Measurements from ENCODE around the gene WDR27. TPM values are rescaled to one million over a fixed set of nuclear protein-coding genes. Genes with fewer than 3 reads are reported as not detected.

WDR27 gene
- total RNA-seq, 1 donor from 2014 or later = 59.0 TPM

DNA sequence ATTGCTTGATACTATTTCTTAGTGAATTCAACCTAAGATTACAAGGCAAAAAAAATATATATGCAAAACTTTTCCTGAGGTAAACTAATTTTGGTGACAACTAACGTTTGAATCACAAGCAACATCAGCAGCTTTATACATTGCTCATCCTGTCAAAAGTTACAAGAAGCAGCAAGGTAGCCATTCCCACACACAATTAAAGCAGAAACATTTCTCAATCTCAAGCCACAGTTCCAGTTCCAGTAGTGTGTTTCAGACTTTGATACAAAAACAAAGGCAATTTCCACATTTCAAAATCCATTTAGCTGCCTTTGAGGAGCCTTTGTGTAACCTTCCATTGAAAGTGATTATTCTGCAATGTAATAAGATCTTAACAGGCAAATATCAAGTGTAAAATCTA is 191.0 kb downstream of the WDR27 start:
- Mint-ChIP-seq H3K27me3 (ENCODE audit: unreplicated experiment) (no peaks in the 10 kb centered on the region), H3K36me3 (ENCODE audit: low read depth, unreplicated experiment) (no peaks in the 10 kb centered on the region), H3K9me3 (ENCODE audit: unreplicated experiment) (no peaks in the 10 kb centered on the region), H3K4me1 (ENCODE audit: unreplicated experiment) (no peaks in the 10 kb centered on the region), H3K4me3 (ENCODE audit: unreplicated experiment) (no peak overlapping the region), H3K27ac (ENCODE audit: unreplicated experiment) (no peak overlapping the region)
- TF ChIP-seq, protein P1, sequence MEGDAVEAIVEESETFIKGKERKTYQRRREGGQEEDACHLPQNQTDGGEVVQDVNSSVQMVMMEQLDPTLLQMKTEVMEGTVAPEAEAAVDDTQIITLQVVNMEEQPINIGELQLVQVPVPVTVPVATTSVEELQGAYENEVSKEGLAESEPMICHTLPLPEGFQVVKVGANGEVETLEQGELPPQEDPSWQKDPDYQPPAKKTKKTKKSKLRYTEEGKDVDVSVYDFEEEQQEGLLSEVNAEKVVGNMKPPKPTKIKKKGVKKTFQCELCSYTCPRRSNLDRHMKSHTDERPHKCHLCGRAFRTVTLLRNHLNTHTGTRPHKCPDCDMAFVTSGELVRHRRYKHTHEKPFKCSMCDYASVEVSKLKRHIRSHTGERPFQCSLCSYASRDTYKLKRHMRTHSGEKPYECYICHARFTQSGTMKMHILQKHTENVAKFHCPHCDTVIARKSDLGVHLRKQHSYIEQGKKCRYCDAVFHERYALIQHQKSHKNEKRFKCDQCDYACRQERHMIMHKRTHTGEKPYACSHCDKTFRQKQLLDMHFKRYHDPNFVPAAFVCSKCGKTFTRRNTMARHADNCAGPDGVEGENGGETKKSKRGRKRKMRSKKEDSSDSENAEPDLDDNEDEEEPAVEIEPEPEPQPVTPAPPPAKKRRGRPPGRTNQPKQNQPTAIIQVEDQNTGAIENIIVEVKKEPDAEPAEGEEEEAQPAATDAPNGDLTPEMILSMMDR (IDR thresholded peaks at IDR 0.05; ENCODE audit: unreplicated experiment) = no peak
- no peak for DNase-seq (ENCODE audit: low spot score)

DNA sequence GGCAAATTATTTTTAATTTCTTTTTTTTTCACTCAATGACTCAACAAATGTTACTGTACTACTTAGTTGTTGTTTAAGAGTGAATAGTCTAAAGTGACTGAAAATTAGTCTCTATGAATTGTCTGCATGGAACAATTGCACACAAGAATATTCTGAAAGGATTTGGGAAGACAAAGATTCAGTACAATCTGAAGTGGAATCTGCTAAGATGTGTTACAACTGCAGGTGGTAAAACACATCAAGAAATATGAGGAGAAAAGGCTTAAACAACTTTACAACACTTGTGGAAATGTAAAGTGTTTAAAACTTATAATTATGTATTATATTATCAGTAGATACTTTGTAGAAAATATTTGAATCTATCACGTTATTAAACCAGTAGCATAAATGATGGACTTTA is 193.4 kb downstream of the WDR27 start:
- no peaks in the 10 kb centered on the region for H3K9me3 Mint-ChIP-seq (ENCODE audit: unreplicated experiment)
- H3K4me3 Mint-ChIP-seq (ENCODE audit: unreplicated experiment) = no peak overlapping the region
- no peak overlapping the region for H3K27ac Mint-ChIP-seq (ENCODE audit: unreplicated experiment)
- H3K4me1 Mint-ChIP-seq (ENCODE audit: unreplicated experiment) = no peaks in the 10 kb centered on the region
- TF ChIP-seq, protein P1 (IDR thresholded peaks at IDR 0.05; ENCODE audit: unreplicated experiment) = no peak
- H3K27me3 Mint-ChIP-seq (ENCODE audit: unreplicated experiment) = no peaks in the 10 kb centered on the region
- no peak for DNase-seq (ENCODE audit: low spot score)
- no peaks in the 10 kb centered on the region for H3K36me3 Mint-ChIP-seq (ENCODE audit: low read depth, unreplicated experiment)

DNA sequence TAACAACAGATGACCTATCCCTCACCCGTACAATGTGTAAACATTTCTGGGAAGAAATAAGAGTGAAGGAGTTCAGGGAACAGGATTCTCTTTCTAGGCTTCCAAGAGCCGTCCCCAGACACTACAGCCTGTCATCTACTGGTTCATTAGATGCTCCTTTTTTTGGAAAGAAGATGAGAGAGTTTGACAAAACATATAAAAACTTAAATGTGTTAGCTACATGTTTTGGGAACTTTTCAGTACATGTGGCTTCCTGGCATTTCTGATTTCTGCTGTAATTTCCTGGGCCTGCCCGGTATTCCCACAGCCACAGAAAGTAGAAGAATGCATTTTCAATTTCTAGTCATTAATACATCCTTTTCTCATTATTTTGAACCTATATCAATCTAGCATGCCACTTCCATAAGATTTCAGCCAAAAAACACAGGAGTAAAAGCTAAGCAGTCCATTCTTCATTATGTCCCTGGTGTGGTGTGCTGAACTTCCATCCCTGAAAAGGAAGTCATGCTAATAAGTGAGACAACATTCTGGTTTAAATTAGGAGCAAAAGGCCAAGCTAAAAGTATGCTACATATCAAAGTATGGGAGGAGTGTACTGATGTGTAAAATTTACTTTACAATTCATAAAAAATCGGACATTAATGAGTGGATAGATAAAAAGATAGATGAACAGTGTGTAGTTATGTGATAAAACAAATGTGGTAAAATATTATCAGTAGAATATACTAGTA is 198.2 kb downstream of the WDR27 start:
- H3K36me3 Mint-ChIP-seq (ENCODE audit: low read depth, unreplicated experiment) = no peaks in the 10 kb centered on the region
- DNase-seq (ENCODE audit: low spot score) = no peak
- H3K4me3 Mint-ChIP-seq (ENCODE audit: unreplicated experiment) = no peak overlapping the region
- H3K9me3 Mint-ChIP-seq (ENCODE audit: unreplicated experiment) = no peaks in the 10 kb centered on the region
- TF ChIP-seq, protein P1 (IDR thresholded peaks at IDR 0.05; ENCODE audit: unreplicated experiment) = no peak
- no peak overlapping the region for H3K27ac Mint-ChIP-seq (ENCODE audit: unreplicated experiment)
- H3K27me3 Mint-ChIP-seq (ENCODE audit: unreplicated experiment) = peaks cover 2% of the 10 kb centered on the region
- no peaks in the 10 kb centered on the region for H3K4me1 Mint-ChIP-seq (ENCODE audit: unreplicated experiment)

DNA sequence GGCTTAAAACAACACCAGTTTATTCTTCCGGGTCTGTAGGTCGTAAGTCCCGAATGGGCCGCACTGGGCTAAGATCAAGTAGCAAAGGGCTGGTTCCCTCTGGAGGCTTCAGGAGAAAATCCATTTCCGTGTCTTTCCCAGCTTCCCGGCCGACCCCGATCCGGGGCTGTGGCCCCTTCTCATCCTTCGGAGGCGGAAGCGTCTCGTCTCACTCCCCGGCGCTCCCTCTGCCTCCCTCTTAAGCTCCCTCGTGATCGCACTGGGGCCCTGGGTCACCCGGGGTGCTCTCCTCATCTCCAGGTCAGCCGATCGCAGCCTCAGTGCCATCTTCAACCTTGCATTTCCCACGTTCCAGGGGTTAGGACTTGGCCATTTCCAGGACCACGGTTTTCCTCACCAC is 199.4 kb downstream of the WDR27 start:
- DNase-seq (ENCODE audit: low spot score) = no peak
- Mint-ChIP-seq H3K36me3 (ENCODE audit: low read depth, unreplicated experiment) (no peaks in the 10 kb centered on the region), H3K4me3 (ENCODE audit: unreplicated experiment) (no peak overlapping the region), H3K4me1 (ENCODE audit: unreplicated experiment) (no peaks in the 10 kb centered on the region), H3K27me3 (ENCODE audit: unreplicated experiment) (peaks cover 2% of the 10 kb centered on the region), H3K9me3 (ENCODE audit: unreplicated experiment) (no peaks in the 10 kb centered on the region), H3K27ac (ENCODE audit: unreplicated experiment) (no peak overlapping the region)
- TF ChIP-seq, protein P1 (IDR thresholded peaks at IDR 0.05; ENCODE audit: unreplicated experiment) = no peak

DNA sequence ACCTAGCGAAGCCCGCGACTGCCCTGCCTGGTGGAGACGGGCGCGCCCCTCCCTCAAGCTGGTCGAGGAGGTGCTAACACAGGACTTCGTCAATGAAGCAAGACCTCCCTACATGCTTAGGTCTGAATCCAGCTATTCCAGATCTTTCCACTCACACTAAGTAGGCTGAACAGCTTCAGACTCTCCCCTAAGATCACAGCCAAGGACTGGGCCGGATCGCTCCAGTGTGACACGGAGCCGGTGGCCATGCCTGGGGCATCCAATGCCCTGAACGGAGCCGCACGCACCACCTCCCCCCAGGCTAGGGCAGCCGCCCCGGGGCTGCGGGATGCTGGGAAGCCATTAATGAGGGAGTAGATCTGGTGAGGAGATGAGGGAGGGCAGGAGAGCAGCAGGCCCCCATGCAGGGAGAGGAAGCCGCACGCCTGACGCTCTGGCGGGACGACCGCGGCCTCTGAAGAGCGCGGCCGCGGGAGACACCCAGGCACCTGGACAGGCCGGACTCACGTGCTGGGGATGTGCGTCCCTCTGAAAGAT is 200.0 kb downstream of the WDR27 start:
- peaks cover 2% of the 10 kb centered on the region for H3K27me3 Mint-ChIP-seq (ENCODE audit: unreplicated experiment)
- H3K36me3 Mint-ChIP-seq (ENCODE audit: low read depth, unreplicated experiment) = no peaks in the 10 kb centered on the region
- TF ChIP-seq, protein P1 (IDR thresholded peaks at IDR 0.05; ENCODE audit: unreplicated experiment) = no peak
- no peak for DNase-seq (ENCODE audit: low spot score)
- H3K4me1 Mint-ChIP-seq (ENCODE audit: unreplicated experiment) = no peaks in the 10 kb centered on the region
- no peaks in the 10 kb centered on the region for H3K9me3 Mint-ChIP-seq (ENCODE audit: unreplicated experiment)
- H3K27ac Mint-ChIP-seq (ENCODE audit: unreplicated experiment) = no peak overlapping the region
- H3K4me3 Mint-ChIP-seq (ENCODE audit: unreplicated experiment) = no peak overlapping the region
